Skeletal muscle satellite cell (primary cell): ENCODE data around the gene IRX3.

Source experiments
- H3K27me3 ChIP-seq: 2 replicates; pipeline ENCODE4 v1.7.0; 2013; ENCODE audit warnings: low read length; ENCODE audit not compliant: control insufficient read depth, insufficient read depth
- H3K36me3 ChIP-seq: 2 replicates; pipeline ENCODE4 v1.7.0; 2013; ENCODE audit warnings: mild to moderate bottlenecking, control low read depth, low read length; ENCODE audit not compliant: insufficient read depth
- H3K4me1 ChIP-seq: 2 replicates; pipeline ENCODE4 v1.7.0; 2013; ENCODE audit warnings: low read length; ENCODE audit not compliant: control insufficient read depth, insufficient read depth
- H3K4me2 ChIP-seq: 2 replicates; pipeline ENCODE4 v1.7.0; 2013; ENCODE audit warnings: mild to moderate bottlenecking, low read length
- H3K4me3 ChIP-seq: 2 replicates; pipeline ENCODE4 v1.7.0; 2013; ENCODE audit warnings: low read length
- H3K9ac ChIP-seq: 2 replicates; pipeline ENCODE4 v1.7.0; 2013; ENCODE audit warnings: mild to moderate bottlenecking, low read depth, low read length, moderate library complexity
- H3K9me3 ChIP-seq: replicated peaks from 2 replicates; pipeline ENCODE4 v1.7.0; 2013; ENCODE audit warnings: mild to moderate bottlenecking, control low read depth, low read length

IRX3 gene

DNA sequence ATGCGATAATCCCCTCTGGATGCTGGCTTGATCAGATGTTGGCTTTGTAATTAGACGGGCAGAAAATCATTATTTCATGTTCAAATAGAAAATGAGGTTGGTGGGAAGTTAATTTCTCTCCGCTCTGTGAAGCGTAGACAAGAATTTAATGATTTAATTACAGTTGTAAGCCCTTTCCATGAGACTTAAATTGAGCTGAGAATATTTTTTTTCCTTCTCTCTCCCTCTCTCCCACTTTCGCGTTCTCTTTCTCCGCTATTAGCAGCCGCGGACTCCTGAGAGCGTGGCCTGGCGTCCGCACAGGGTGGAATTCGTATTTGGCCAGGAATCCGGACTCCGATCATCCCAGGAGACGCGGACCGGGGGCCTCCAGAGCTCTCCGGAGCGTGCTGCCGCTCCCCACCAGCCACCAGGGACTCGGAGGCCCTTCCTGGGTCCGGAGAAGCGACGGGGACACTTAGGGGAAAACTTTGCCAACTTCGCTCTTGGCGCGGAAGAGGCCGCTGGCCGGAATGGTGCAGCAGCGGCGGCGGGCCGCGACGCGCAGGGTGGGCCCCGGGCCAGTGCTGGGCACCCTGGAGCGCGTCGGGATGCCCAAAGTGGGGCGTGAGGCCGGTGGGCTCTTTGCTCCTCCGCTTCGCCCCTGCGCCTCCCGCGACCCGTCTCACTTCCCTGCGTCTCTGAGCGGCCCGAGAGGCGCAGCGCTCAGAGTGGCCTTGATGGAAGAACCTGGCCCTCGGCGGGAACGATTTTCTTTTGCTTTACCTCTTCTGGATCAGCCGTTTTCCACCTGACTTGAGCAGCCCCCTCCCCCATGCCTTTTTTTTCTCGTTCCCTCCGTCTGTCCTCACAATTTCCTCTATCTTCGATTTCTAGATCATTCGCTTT lies 3.6 kb upstream of the IRX3 start:
- Histone ChIP-seq H3K27me3 (no peaks in the 10 kb centered on the region), H3K4me3 (no peak overlapping the region), H3K4me2 (no peak overlapping the region), H3K9ac (no peak overlapping the region), H3K4me1 (peaks cover 8% of the 10 kb centered on the region), H3K36me3 (no peaks in the 10 kb centered on the region), H3K9me3 (no peaks in the 10 kb centered on the region)

DNA sequence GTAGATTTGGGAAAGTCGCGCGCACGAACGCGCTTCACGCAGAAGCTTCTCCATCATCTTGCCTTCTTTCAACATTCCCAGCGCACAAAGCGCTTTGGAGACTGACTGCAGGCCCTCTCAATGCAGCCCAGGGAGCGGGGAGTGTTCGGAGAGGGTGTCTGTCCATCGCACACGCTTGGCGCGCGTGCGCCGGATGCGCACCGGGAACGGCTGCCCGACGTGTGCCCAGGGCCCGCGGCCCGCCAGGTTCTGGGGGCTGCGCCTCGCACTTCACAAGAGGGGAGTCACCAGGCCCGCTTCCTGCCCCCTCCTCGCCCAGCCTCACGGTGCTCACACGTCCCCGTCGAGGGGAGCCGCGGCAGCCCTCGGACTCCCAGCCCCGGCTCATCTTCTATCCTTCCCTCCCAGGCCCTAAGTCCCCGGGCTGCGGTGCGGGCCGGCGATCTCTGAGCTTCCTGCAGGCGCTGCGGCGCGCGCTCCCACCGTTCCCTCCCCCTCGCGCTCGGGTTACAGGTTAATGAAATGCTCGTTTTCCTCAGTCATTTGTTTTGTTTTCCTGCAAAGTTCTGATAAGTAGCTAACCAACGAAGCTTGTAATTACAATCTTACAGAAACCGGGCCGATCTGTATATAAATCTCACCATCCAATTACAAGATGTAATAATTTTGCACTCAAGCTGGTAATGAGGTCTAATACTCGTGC lies 2.8 kb upstream of the IRX3 start:
- no peak overlapping the region for H3K9ac ChIP-seq
- H3K27me3 ChIP-seq, result no peaks in the 10 kb centered on the region
- no peaks in the 10 kb centered on the region for H3K36me3 ChIP-seq
- no peaks in the 10 kb centered on the region for H3K9me3 ChIP-seq
- peaks cover 8% of the 10 kb centered on the region for H3K4me1 ChIP-seq
- H3K4me2 ChIP-seq, result no peak overlapping the region
- no peak overlapping the region for H3K4me3 ChIP-seq

DNA sequence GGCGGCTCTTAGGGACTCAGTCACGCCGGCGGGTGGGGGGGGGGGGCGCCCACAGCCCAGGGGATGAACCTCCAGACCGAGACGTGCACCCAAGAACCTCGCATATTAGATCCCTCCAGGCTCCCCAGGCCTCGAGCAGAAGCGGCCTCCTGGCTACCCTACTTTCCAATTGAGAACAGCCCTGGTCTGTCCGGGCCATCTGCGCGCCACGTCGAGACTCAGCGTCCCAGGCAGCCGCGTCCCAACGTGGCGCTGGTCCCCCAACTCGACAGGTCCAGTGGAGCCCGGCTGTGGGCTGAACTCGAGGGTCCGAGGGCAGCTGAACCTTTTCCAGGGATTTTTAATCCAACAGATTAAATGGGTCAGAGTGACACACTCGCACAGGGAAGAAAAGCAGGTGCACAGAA lies 2.3 kb upstream of the IRX3 start:
- no peaks in the 10 kb centered on the region for H3K27me3 ChIP-seq
- no peaks in the 10 kb centered on the region for H3K9me3 ChIP-seq
- H3K4me3 ChIP-seq, result no peak overlapping the region
- H3K4me2 ChIP-seq, result no peak overlapping the region
- H3K4me1 ChIP-seq, result peaks cover 10% of the 10 kb centered on the region
- H3K36me3 ChIP-seq, result peaks cover 4% of the 10 kb centered on the region
- H3K9ac ChIP-seq, result no peak overlapping the region

DNA sequence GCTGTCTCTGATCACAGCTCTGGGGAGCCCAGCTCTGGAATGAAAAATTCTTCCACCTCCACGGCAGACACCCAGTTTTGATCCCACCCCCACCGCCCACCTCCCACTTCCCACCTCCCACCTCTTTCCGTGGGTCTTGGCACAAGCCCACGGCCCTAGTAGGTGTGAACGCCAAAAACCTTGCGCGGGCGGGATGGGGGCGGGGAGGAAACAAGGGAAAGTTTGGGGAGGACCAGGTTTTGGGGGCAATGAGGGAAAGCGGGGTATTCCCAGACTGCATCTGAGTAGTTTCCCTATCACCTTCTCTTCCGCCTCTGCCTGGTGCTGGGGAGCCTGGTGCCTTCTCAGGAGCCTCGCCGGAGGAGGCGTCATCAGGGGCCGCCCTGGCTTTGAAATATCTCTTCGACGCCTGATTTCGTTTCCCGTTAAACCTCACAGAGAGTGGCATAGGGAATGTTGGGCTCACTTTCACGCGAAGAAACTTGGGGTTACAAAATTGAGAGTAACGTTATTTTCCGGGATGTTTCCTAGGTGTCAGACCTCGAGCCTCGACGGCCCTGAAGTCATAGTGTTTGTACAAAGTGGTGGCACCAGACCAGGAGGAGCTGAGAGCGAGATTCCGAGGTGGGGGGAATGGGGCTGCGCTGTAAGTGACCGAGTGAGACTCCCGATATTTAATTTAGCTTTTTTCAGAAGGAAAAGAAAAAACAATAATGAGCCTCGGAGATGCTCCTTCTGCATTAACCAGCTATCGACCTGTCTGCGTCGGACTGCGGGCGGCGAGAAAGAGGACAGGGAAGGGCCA lies 1.6 kb upstream of the IRX3 start:
- peak overlapping the region; percentile 93 for H3K4me3 ChIP-seq
- H3K9ac ChIP-seq, result no peak overlapping the region
- no peaks in the 10 kb centered on the region for H3K27me3 ChIP-seq

DNA sequence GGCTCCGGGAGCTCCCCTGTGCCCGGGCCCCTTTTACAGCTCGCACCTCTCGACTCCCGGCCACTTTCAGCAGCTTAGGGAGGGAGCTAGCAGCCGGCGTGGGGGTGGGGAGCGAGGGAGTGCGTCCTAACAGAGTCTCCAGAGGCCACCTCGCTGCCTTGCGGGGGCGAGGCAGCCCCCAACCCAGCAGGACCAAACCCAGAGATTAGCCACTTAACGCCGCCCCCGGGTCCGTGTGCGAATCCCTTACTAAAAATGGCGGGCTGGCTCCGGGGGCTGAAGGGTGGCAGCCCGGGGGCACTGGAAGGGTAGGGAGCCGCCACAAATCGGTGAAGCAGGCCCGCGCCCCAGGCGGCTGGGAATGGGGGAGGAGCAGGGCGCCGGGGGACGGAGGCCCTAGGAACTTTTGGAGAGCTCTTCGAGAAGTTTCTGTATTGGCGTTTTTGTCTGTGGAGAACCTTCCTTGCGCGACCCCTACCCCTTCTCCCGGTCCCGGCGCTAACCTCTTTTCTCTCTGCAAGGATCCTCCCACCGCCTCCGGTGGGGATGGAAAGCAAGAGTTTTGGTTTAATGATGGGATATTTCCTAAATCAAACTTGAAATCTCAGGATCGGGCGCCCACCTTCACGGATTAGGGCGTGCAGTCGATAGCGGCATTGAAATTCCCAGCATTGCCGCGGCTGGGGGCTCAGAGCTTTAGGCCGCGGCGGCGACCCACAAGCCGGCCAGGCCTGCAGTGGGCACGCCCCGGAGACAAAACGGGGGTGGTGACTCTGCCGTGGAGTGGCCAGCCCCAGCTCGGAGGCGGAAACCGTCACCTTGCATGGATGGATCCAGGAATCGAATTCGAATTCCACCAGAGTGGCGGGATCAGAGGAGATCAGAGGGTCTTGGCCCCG lies 793 bp upstream of the IRX3 start:
- peak overlapping the region; percentile 93 for H3K4me3 ChIP-seq
- peaks cover 13% of the 10 kb centered on the region for H3K4me1 ChIP-seq
- H3K9ac ChIP-seq, result peak overlapping the region; percentile 89

More for the DNA sequence above, 1.6 kb upstream of the IRX3 start:
- no peaks in the 10 kb centered on the region for H3K9me3 ChIP-seq
- H3K4me1 ChIP-seq, result peaks cover 13% of the 10 kb centered on the region
- peak overlapping the region; percentile 89 for H3K4me2 ChIP-seq
- peaks cover 9% of the 10 kb centered on the region for H3K36me3 ChIP-seq

DNA sequence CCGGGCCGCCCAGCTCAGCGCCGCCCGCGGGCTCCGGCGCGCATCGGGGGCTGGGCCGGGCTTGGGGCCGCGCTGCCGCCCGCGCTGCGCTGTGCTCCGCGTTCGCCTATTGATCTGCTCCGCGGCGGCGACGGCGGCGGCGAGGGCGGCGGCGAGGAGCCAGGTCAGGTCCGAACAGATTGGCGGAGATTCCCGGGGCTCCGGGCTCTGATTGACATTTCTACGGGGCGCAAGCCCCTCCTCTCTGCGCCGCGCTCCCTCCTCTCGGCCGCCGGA lies 559 bp downstream of the IRX3 start:
- peaks cover 5% of the 10 kb centered on the region for H3K4me1 ChIP-seq
- H3K36me3 ChIP-seq, result peaks cover 17% of the 10 kb centered on the region
- H3K27me3 ChIP-seq, result no peaks in the 10 kb centered on the region
- H3K9ac ChIP-seq, result peak overlapping the region; percentile 89
- no peaks in the 10 kb centered on the region for H3K9me3 ChIP-seq
- peak overlapping the region; percentile 93 for H3K4me3 ChIP-seq
- peak overlapping the region; percentile 89 for H3K4me2 ChIP-seq

More for the DNA sequence above, 793 bp upstream of the IRX3 start:
- peaks cover 17% of the 10 kb centered on the region for H3K36me3 ChIP-seq
- H3K4me2 ChIP-seq, result peak overlapping the region; percentile 89
- no peaks in the 10 kb centered on the region for H3K9me3 ChIP-seq
- H3K27me3 ChIP-seq, result no peaks in the 10 kb centered on the region

DNA sequence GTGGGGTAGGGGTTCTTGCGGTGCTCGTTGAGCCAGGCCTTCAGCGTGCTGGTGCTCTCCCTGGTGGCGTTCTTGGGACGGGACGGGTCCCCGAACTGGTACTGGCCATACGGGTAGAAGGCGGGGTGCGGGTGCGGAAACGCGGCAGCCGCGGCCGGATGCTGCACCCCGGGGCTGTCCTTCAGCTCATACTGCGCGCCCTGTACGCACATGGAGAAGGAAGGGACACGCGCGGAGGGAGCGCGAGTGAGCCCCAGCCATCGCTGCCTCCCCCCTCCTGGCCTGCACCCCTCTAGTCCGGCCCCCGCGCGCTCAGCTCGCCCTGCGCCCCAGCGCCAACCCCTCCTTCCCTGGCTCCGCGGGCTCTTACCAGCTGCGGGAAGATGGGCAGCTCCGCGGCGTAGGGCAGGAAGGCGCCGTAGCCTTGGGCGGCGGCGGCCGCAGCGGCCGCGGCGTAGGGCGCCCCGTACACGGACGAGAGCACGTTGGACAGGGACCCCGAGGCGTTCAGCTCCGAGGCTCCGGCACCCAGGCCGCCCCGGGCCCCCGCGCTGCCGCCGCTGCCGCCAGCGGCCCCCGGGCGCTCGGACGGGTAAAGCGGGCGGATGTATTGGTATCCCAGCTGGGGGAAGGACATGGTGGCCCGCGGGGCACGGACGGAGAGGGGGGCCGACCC lies 1.0 kb downstream of the IRX3 start:
- Histone ChIP-seq H3K9me3 (no peaks in the 10 kb centered on the region), H3K4me2 (peak overlapping the region; percentile 89), H3K9ac (peak overlapping the region; percentile 89), H3K4me1 (peaks cover 5% of the 10 kb centered on the region), H3K36me3 (peaks cover 17% of the 10 kb centered on the region), H3K4me3 (peak overlapping the region; percentile 93), H3K27me3 (no peaks in the 10 kb centered on the region)

DNA sequence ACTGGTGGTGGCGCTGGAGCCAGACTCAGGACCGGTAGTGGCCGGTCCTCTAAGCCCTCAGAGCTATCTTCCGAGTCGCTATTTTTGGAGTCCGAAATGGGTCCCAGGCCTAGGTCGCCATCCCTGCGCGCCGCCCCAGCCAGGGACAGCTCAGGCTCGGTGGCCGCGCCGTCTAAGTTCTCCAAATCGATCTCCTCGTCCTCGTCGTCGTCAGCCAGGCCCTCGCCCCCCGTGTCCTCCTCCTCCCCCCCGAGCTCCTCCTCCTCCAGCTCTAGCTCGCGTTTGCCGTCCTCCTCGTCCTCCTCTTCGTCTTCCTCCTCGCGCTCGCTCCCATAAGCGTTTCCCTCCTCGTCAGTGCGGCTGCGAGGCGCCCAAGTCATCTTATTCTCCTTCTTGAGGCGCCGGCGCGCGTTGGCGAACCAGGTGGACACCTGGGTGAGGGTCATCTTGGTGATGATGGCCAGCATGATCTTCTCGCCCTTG lies 1.6 kb downstream of the IRX3 start:
- Histone ChIP-seq H3K4me3 (peak overlapping the region; percentile 93), H3K4me2 (peak overlapping the region; percentile 89), H3K36me3 (peaks cover 17% of the 10 kb centered on the region), H3K27me3 (no peaks in the 10 kb centered on the region), H3K4me1 (peaks cover 5% of the 10 kb centered on the region), H3K9ac (peak overlapping the region; percentile 89), H3K9me3 (no peaks in the 10 kb centered on the region)

DNA sequence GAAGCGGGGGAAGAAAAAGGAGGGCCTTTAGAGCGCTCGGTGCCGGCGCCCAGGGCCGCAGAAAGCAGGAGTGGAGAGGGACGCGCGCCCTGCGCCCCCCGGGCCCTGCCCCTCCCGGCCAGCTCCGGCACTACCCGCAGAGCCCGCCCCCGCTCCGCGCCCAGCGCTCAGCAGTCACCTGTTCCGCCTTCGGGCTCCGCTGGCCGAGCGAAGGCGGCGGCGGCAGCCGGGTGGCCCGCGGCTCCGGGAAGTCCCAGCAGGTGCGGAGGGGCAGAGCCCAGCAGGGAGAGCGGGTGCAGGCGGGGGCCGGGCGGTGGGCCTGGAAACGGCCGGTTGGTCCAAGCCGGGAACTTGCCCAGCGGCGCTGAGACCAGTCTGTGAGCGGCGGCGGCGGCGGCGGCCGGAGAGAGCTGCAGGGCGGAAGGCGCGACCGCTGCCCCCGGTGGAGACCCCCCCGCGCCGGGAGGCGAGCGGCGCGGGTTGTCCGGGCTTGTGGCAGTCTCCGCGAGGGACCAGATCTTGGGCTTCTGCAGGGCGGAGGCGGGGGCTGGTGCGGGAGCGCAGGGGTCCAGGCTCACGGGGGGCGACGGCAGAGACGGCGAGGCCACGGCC lies 2.2 kb downstream of the IRX3 start:
- Histone ChIP-seq H3K4me3 (peak overlapping the region; percentile 93), H3K4me1 (peaks cover 5% of the 10 kb centered on the region), H3K9ac (peak overlapping the region; percentile 89)

DNA sequence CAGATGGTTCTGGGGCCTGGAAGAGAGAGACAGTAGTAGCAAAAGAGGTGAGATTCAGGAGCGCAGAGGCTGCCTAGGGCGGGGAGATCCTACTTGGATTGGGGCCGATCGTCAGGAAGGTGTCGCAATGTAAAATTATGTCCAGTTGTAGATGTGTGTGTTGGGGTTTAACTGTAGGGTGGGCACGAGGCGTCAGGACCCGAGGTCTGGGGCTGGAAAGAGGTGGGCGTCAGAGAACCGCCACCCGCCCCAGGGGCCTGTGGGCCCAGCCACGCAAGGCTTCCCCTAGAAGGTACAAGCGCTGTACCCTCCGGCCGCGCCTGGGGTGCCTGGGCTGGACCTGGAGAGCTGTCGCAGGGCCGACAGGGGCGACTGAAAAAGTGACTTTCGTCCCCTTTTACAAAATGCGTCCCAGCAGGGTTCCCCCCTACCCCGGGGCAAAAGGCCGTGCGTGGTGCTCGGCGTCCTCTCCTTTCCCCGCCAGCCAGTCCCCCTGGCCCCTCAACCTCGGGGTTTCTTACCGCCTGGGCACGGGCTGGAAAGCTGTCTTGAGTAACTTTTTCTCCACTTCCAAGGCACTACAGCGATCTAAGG lies 2.8 kb downstream of the IRX3 start:
- Histone ChIP-seq H3K4me2 (peak overlapping the region; percentile 89), H3K27me3 (no peaks in the 10 kb centered on the region), H3K9ac (peak overlapping the region; percentile 51), H3K36me3 (peaks cover 17% of the 10 kb centered on the region), H3K9me3 (no peaks in the 10 kb centered on the region), H3K4me3 (peak overlapping the region; percentile 93), H3K4me1 (peaks cover 5% of the 10 kb centered on the region)

More for the DNA sequence above, 2.2 kb downstream of the IRX3 start:
- peaks cover 17% of the 10 kb centered on the region for H3K36me3 ChIP-seq
- H3K27me3 ChIP-seq, result no peaks in the 10 kb centered on the region
- peak overlapping the region; percentile 89 for H3K4me2 ChIP-seq
- H3K9me3 ChIP-seq, result no peaks in the 10 kb centered on the region
